ENCODE data around the gene NEURL4.

NEURL4 gene

DNA sequence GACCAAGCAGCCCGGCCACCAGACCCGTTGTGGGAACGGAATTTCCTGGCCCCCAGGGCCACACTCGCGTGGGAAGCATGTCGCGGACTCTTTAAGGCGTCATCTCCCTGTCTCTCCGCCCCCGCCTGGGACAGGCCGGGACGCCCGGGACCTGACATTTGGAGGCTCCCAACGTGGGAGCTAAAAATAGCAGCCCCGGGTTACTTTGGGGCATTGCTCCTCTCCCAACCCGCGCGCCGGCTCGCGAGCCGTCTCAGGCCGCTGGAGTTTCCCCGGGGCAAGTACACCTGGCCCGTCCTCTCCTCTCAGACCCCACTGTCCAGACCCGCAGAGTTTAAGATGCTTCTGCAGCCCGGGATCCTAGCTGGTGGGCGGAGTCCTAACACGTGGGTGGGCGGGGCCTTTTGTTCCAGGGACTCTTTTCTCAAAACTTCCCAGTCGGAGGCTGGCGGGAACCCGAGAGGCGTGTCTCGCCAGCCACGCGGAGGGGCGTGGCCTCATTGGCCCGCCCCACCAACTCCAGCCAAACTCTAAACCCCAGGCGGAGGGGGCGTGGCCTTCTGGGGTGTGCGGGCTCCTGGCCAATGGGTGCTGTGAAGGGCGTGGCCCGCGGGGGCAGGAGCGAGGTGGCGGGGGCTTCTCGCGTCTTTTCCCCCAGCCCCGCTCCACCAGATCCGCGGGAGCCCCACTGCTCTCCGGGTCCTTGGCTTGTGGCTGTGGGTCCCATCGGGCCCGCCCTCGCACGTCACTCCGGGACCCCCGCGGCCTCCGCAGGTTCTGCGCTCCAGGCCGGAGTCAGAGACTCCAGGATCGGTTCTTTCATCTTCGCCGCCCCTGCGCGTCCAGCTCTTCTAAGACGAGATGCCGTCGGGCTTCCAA is 47.8 kb downstream of the NEURL4 start, which contains the start of gene SLC2A4:
SLC2A4 (plus strand) TSS at position 645 of the 879 bp plus-strand sequence; CDS start at position 862, 217 bp downstream.
- peak; percentile 76 for ATAC-seq
- no peak for TF ChIP-seq PPARA (CRISPR knock-in tag; IDR thresholded peaks at IDR 0.05; ENCODE audit: borderline replicate concordance)
- TF ChIP-seq, protein P1, sequence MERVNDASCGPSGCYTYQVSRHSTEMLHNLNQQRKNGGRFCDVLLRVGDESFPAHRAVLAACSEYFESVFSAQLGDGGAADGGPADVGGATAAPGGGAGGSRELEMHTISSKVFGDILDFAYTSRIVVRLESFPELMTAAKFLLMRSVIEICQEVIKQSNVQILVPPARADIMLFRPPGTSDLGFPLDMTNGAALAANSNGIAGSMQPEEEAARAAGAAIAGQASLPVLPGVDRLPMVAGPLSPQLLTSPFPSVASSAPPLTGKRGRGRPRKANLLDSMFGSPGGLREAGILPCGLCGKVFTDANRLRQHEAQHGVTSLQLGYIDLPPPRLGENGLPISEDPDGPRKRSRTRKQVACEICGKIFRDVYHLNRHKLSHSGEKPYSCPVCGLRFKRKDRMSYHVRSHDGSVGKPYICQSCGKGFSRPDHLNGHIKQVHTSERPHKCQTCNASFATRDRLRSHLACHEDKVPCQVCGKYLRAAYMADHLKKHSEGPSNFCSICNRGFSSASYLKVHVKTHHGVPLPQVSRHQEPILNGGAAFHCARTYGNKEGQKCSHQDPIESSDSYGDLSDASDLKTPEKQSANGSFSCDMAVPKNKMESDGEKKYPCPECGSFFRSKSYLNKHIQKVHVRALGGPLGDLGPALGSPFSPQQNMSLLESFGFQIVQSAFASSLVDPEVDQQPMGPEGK (CRISPR knock-in tag; IDR thresholded peaks at IDR 0.05; ENCODE audit: borderline replicate concordance), result no peak
- TF ChIP-seq ZNF8 (CRISPR knock-in tag; IDR thresholded peaks at IDR 0.05), result no peak
- TF ChIP-seq CSRNP3 (CRISPR knock-in tag; IDR thresholded peaks at IDR 0.05), result no peak
- TF ChIP-seq TOX (CRISPR knock-in tag; IDR thresholded peaks at IDR 0.05; ENCODE audit: borderline replicate concordance), result no peak
- no peak for TF ChIP-seq ZC3H10 (CRISPR knock-in tag; IDR thresholded peaks at IDR 0.05)
- no peak for TF ChIP-seq ARNTL (CRISPR knock-in tag; IDR thresholded peaks at IDR 0.05; ENCODE audit: borderline replicate concordance, low read depth)
- no peak for TF ChIP-seq GLIS3 (CRISPR knock-in tag; IDR thresholded peaks at IDR 0.05)
- no peak for TF ChIP-seq ZNF70 (CRISPR knock-in tag; IDR thresholded peaks at IDR 0.05)
- no peak for TF ChIP-seq RARB (CRISPR knock-in tag; IDR thresholded peaks at IDR 0.05)
- TF ChIP-seq ESRRG (CRISPR knock-in tag; IDR thresholded peaks at IDR 0.05), result no peak

- peak; percentile 92 for ATAC-seq
Observed at GRCh38 chr17:7280519-7281073, 48.5 kb downstream of the NEURL4 start.

DNA sequence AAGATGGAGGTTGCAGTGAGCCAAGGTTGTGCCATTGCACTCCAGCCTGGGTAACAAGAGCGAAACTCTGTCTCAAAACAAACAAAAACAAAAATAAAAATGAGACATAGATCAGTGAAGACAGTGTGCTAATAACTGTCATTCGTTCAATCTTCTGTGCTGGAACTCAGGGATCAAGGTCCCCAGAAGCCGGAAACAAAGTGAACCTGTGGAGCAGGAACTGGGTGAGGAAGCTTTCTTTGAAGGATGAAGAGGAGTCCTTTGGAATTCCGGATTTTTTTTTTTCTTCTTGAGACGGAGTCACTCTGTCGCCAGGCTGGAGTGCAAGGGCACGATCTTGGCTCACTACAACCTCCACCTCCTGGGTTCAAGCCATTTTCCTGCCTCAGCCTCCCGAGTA is 49.7 kb downstream of the NEURL4 start:
- no peak for ATAC-seq
- TF ChIP-seq OSR1 (CRISPR knock-in tag; IDR thresholded peaks at IDR 0.05) (no peak), RARB (CRISPR knock-in tag; IDR thresholded peaks at IDR 0.05) (no peak), PPARA (CRISPR knock-in tag; IDR thresholded peaks at IDR 0.05; ENCODE audit: borderline replicate concordance) (no peak), CREB5 (CRISPR knock-in tag; IDR thresholded peaks at IDR 0.05; ENCODE audit: low read depth) (no peak), POU6F1 (CRISPR knock-in tag; IDR thresholded peaks at IDR 0.05; ENCODE audit: borderline replicate concordance, low read depth) (no peak), SNAI2 (CRISPR knock-in tag; IDR thresholded peaks at IDR 0.05) (no peak), ZNF70 (CRISPR knock-in tag; IDR thresholded peaks at IDR 0.05) (no peak), ZFP3 (CRISPR knock-in tag; IDR thresholded peaks at IDR 0.05) (no peak), TOX (CRISPR knock-in tag; IDR thresholded peaks at IDR 0.05; ENCODE audit: borderline replicate concordance) (no peak), ESRRG (CRISPR knock-in tag; IDR thresholded peaks at IDR 0.05) (no peak), BACH2 (CRISPR knock-in tag; IDR thresholded peaks at IDR 0.05; ENCODE audit: borderline replicate concordance) (no peak), GLIS3 (CRISPR knock-in tag; IDR thresholded peaks at IDR 0.05) (no peak), ZFP30 (CRISPR knock-in tag; IDR thresholded peaks at IDR 0.05) (no peak), TCF4 (CRISPR knock-in tag; IDR thresholded peaks at IDR 0.05; ENCODE audit: borderline replicate concordance) (no peak), ZC3H10 (CRISPR knock-in tag; IDR thresholded peaks at IDR 0.05) (no peak), ZNF8 (CRISPR knock-in tag; IDR thresholded peaks at IDR 0.05) (no peak), CSDC2 (CRISPR knock-in tag; IDR thresholded peaks at IDR 0.05) (no peak)

More at GRCh38 chr17:7280519-7281073, 48.5 kb downstream of the NEURL4 start:
- TF ChIP-seq ISL1 (CRISPR knock-in tag; IDR thresholded peaks at IDR 0.05) (no peak), ZFP3 (CRISPR knock-in tag; IDR thresholded peaks at IDR 0.05) (no peak), TCF4 (CRISPR knock-in tag; IDR thresholded peaks at IDR 0.05; ENCODE audit: borderline replicate concordance) (no peak), OSR1 (CRISPR knock-in tag; IDR thresholded peaks at IDR 0.05) (no peak), ZNF70 (CRISPR knock-in tag; IDR thresholded peaks at IDR 0.05) (no peak), TOX (CRISPR knock-in tag; IDR thresholded peaks at IDR 0.05; ENCODE audit: borderline replicate concordance) (no peak), ESRRG (CRISPR knock-in tag; IDR thresholded peaks at IDR 0.05) (no peak), ARNTL (CRISPR knock-in tag; IDR thresholded peaks at IDR 0.05; ENCODE audit: borderline replicate concordance, low read depth) (no peak), PPARA (CRISPR knock-in tag; IDR thresholded peaks at IDR 0.05; ENCODE audit: borderline replicate concordance) (no peak), ZNF8 (CRISPR knock-in tag; IDR thresholded peaks at IDR 0.05) (no peak), ZNF565 (CRISPR knock-in tag; conservative IDR thresholded peaks at IDR 0.05; ENCODE audit: low read depth) (no peak), CREB5 (CRISPR knock-in tag; IDR thresholded peaks at IDR 0.05; ENCODE audit: low read depth) (no peak), CSDC2 (CRISPR knock-in tag; IDR thresholded peaks at IDR 0.05) (no peak), CSRNP3 (CRISPR knock-in tag; IDR thresholded peaks at IDR 0.05) (no peak), ZFP30 (CRISPR knock-in tag; IDR thresholded peaks at IDR 0.05) (no peak)
